ENCODE measurements around the gene ZCCHC3.
A peak's percentile ranks its signal among the peaks of the same experiment; 100 is the strongest.
"Not testable (repeated sequence)": the region's sequence is repeated elsewhere in the genome, so short reads cannot be mapped to it uniquely, and the experiment has no call there.

Gene ZCCHC3

GRCh38 chr20:297098-297924 lies at the start of gene ZCCHC3:
Gene ZCCHC3 (plus strand): TSS chr20:297570. CDS start chr20:297587, 17 bp downstream.
- peak; percentile 84 for DNase-seq

DNA sequence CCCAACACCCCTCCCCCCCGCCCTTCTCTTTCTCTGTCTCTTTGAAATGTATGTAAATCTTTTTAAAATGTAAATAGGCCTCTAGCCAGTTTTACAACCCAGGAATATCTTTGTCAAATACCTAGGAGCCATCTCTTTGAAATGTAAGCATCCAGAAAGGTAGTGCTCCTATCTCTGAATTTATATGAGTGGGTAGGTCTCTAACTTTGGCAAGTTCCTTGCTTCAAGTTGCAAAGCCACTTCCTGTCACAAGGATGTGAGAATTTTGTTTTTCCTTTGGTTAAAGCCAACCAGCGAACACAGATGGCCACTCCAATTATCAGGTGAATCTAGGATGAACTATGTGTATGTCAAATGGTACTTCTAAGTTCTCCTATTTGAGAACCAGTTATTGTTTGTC lies 46.0 kb upstream of the ZCCHC3 start:
- DNase-seq: no peak

DNA sequence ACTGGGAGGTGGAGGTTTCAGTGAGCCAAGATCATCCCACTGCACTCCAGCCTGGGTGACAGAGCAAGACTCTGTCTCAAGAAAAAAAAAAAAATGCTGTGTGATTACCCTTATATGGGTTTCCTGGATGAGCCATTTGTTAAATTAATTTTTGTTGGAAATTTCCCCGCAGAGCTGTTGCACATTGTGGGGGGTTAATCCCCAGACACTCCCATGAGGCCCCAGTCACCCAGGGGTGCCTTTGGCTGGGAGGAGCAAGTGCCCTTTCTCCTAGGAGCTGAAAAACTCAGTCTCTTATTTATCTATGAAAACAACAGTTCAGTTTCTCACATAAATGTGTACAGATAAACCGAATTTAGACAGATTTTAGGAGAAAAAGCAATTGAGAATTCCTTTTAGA lies 44.6 kb upstream of the ZCCHC3 start:
- no peak for DNase-seq

GRCh38 chr20:253447-253846 lies 43.9 kb upstream of the ZCCHC3 start:
- not testable (repeated sequence) for DNase-seq

- no peak for DNase-seq
Measured at GRCh38 chr20:257419-257818, 40.0 kb upstream of the ZCCHC3 start, which contains the start of gene DEFB132. Gene DEFB132 (plus strand): TSS chr20:257724. CDS start chr20:257779, 55 bp downstream.

DNA sequence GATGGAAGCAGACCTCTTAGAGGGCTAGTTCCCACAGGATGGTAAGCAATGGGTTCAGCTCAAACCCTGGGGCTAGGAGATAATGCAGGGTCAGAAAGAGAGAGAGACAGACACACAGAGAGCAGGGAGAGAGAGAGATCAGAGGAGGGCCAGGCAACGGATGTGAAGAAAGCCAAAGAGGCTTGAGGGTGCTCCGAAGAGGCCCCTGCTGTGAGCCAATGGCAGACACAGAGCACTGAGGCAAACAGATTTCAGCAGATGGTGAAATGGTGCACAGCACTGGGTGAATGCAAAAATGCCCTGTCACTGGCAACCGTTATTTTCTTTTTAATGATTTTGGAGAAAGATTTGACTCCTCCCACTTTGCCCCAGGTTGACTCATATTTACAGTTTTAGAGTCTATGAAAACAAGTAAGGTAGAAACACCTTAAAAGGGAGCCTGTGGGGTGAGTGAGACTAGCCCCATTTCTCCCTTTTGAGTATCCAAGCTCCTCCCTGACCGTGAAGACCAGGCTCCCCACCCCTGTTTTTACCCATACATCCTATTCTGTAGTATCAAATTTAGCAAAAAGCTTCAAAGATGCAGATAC lies 39.0 kb upstream of the ZCCHC3 start:
- DNase-seq: no peak

DNA sequence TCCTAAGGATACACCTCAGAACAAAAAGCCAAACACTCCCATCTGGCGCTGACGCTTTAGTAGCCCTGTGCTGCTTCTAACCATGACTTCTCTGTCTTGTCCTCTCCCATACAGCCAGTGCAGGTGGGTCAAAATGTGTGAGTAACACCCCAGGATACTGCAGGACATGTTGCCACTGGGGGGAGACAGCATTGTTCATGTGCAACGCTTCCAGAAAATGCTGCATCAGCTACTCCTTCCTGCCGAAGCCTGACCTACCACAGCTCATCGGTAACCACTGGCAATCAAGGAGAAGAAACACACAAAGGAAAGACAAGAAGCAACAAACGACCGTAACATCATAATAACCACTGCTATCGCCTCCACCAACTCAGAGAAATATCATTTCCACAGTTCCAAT lies 38.4 kb upstream of the ZCCHC3 start:
- DNase-seq: no peak

GRCh38 chr20:259981-260380 lies 37.4 kb upstream of the ZCCHC3 start:
- DNase-seq: no peak

DNA sequence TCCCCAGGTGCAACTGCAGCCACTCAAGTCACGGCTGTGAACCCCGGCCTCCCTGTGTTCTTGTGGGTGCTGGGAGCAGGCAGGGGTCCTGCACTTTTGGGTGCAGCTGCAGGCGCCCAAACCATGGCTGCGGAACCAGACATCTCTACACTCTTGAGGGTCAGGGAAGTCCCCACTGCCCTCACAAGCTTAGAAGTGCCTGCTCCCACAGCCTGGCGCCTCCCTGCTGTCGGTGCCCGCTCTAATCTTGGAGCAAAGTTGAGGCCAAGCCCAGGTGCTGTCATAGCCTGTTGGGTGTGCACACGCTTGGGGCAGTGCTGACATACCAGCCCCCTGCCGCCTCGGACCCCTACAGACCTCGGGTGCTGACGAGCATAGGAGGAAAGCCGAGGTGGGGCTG lies 33.7 kb upstream of the ZCCHC3 start:
- no peak for DNase-seq

DNA sequence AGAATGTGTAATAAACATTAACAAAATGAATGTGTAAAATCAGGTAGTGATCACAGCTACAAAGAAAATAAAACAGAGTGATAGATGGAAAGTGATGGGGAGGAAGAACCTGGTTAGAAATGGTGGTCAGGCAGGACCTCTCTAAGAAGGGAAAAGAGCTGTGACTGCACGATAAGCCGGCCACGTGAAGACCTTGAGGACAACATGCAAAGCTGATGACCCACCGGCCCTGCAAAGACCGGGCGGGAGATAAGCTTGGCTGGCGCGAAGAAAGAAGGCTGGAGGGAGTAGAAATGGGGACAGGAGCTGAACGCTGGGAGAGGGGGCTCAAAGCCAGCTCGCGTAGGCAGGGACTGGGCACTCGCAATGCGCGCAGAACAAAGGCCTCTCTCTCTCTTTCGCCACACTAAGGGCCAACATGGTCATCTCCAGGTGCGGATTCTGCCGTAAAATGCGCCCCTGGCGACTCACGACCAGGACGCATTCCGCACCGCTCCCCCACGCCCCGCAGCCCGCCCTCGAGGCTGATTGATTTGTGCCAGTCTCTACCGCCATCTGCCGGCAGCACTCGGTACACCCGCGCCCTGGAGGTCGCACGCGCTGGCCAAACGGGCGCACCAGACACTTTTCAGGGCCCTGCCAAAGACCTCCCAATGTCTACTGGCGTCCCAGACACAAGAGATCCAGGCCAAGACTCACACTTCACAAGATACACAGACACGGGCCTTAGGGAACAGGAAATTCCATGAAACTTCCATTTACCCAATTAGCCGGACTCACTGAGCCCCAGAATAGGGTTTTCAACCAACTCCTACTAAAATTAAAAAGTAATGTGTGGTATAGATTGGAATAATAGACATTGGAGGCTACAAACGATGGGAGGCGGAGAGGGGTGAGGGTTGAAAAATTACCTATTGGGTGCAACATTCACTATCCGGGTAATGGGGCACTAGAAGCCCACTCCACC lies 30.5 kb upstream of the ZCCHC3 start:
- peak; percentile 90 for DNase-seq

- DNase-seq: no peak
Measured at GRCh38 chr20:270517-270916, 26.9 kb upstream of the ZCCHC3 start.

GRCh38 chr20:271069-271468 lies 26.3 kb upstream of the ZCCHC3 start:
- no peak for DNase-seq

DNA sequence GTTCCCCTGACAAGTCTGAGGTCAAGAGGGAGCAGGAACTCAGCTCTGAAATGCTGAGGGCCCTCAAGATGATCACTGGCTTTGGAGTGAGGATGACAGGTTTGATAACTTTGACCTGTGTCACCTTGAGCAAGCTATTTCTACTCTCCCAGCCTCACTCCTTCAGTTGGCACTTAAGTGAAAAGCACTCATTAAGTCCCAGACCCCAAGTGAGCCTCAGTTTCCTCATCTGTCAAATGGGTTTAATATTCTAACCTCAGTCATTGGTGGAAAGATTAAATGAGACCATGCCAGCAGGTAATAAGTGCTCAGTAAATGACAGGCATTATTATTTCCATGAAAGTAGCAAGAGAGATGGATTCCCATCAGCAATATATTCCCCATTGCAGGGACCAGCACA lies 25.8 kb upstream of the ZCCHC3 start:
- no peak for DNase-seq

- DNase-seq: no peak
Measured at GRCh38 chr20:272718-273117, 24.7 kb upstream of the ZCCHC3 start.

GRCh38 chr20:273884-274283 lies 23.5 kb upstream of the ZCCHC3 start:
- no peak for DNase-seq

DNA sequence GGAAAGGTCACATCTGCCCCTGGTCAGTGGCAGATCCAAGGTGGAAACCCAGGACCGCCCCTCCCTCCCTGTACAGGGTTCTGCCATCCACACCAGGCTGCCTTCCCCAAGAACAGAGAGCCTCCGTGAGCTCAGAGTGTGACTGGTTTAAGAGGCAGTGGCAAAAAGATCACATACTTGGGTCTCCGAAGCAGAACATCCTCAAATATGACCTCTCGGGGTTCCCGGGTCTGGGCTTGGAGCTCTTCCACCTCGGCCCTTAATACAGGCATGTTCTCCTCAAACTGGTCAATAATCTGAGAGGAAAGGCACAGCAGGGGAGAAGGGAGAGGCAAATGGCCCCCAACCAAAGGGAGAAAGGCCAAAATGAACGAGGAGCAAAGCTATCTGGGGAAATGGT lies 21.6 kb upstream of the ZCCHC3 start:
- DNase-seq: no peak

GRCh38 chr20:276620-277495 lies 20.5 kb upstream of the ZCCHC3 start:
- no peak for DNase-seq

DNA sequence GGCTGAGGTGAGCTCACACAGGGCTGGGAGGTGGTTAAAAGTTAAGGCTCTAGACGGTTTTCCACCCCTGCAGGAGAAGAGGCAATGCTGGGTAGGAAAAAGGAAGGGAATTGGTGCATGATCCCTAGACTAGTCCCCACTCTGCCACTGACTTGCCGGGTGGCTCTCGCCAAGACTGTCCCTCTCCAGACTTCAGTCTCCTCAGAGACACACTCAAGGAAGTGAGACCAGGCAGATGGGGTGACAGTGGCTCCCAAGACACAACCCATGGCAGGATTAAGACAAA lies 19.9 kb upstream of the ZCCHC3 start:
- no peak for DNase-seq

- no peak for DNase-seq
Measured at GRCh38 chr20:278181-278580, 19.2 kb upstream of the ZCCHC3 start.

DNA sequence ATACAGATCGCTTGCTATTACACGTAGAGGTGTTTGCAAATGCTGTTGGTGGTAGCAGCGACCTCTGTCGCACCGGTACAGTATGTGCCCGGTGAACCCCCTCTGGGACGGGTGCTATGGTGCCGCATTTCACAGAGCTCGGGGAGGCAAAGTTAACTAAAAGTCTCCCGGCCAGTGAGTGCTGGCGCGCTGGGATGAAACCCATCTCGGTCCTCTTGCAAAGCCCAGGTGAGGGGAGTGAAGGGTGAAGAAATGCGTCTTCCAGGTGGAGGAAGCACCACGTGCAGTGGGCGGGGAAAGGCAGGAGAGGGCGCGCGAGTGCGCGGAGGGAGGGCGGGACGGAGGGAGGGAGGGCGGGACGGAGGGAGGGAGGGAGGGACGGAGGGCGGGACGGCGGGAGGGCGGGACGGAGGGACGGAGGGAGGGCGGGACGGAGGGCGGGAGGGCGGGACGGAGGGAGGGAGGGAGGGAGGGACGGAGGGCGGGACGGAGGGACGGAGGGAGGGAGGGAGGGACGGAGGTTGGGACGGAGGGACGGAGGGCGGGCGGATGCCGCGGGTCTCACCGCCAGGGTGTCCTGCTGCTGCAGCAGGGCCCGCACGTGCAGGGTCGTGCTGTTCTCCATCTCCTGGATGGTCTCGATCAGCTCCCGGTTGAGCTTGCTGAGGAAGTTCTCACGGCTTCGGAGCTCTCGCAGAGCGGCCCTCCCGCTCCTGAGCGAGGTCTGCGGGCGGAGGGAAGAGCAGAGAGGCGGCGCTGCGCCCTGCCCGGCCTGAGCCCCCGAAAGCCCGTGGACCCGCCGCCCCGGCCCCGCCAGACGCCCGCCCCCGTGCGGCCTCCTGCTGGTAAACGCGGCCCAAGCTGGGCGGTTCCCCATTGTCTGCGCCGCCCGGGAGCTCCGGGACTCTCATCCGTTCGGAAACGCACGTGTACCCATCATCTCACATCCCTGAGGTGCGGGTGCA lies 18.5 kb upstream of the ZCCHC3 start:
- no peak for DNase-seq

- no peak for DNase-seq
Measured at GRCh38 chr20:284172-284571, 13.2 kb upstream of the ZCCHC3 start.
